ENCODE measurements around the gene MRAP. TPM values are rescaled to one million over a fixed set of nuclear protein-coding genes. Genes with fewer than 3 reads are reported as not detected.

Gene MRAP
- total RNA-seq: 1 to 10 TPM in 5 of 7 donors, under 1 TPM in 1, not detected in 1; 0.58 to 9.2 (median 2.3) TPM
- 10 to 100 TPM in 1 of 2 donors, 1 to 10 TPM in 1; 1.9 to 67.5 TPM for polyA plus RNA-seq
- long read RNA-seq, donor 1, partial matches to known transcripts: 2 of 6 reads
- long read RNA-seq, donor 1, other reads (novel, unspliced or antisense): 1 of 6 reads
- long read RNA-seq, donor 2: 0 reads
- long read RNA-seq, donor 3, partial matches to known transcripts: 0 of 5 reads
- long read RNA-seq, donor 3, other reads (novel, unspliced or antisense): 4 of 5 reads

GRCh38 chr21:32298658-32299081 lies at the start of gene MRAP:
MRAP (plus strand) TSS chr21:32298855; CDS start chr21:32298972, 117 bp downstream.
- Histone ChIP-seq H3K27ac (no peak within 1 kb of the TSS), H3K4me3 (no peak within 1 kb of the TSS), H3K27me3 (no peaks in the 10 kb centered on the region), H3K9me3 (no peaks in the 10 kb centered on the region), H3K4me1 (ENCODE audit: insufficient read depth) (peaks cover 2% of the 10 kb centered on the region), H3K36me3 (no peaks in the 10 kb centered on the region)
- no peak for TF ChIP-seq POLR2A (IDR thresholded peaks at IDR 0.05)
- TF ChIP-seq, protein P1, sequence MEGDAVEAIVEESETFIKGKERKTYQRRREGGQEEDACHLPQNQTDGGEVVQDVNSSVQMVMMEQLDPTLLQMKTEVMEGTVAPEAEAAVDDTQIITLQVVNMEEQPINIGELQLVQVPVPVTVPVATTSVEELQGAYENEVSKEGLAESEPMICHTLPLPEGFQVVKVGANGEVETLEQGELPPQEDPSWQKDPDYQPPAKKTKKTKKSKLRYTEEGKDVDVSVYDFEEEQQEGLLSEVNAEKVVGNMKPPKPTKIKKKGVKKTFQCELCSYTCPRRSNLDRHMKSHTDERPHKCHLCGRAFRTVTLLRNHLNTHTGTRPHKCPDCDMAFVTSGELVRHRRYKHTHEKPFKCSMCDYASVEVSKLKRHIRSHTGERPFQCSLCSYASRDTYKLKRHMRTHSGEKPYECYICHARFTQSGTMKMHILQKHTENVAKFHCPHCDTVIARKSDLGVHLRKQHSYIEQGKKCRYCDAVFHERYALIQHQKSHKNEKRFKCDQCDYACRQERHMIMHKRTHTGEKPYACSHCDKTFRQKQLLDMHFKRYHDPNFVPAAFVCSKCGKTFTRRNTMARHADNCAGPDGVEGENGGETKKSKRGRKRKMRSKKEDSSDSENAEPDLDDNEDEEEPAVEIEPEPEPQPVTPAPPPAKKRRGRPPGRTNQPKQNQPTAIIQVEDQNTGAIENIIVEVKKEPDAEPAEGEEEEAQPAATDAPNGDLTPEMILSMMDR (IDR thresholded peaks at IDR 0.05): no peak
- no peak for TF ChIP-seq EP300 (IDR thresholded peaks at IDR 0.05)
- peak in 1 of 5 donors; percentile 46 for DNase-seq
- intact Hi-C loops (cut with DNase I): loop anchor here in 1 of 4 donors (10.0 kb wide), 2 partner anchors 86 to 276 kb away; no protein-coding TSS in a partner anchor
- 57 to 81% (median 59%) methylated on average over 14 of the region's 14 CpGs for WGBS, 3 donors

GRCh38 chr21:32249511-32250280 lies 49.0 kb upstream of the MRAP start:
- Histone ChIP-seq H3K9me3 (no peaks in the 10 kb centered on the region), H3K27me3 (no peaks in the 10 kb centered on the region), H3K4me1 (ENCODE audit: insufficient read depth) (peaks cover 4% of the 10 kb centered on the region), H3K36me3 (no peaks in the 10 kb centered on the region), H3K27ac (no peak overlapping the region), H3K4me3 (no peak overlapping the region)
- no peak for DNase-seq
- TF ChIP-seq, protein P1 (IDR thresholded peaks at IDR 0.05): no peak
- no peak for TF ChIP-seq EP300 (IDR thresholded peaks at IDR 0.05)
- no peak for TF ChIP-seq POLR2A (IDR thresholded peaks at IDR 0.05)
- intact Hi-C loops (cut with DNase I): loop anchor here in 1 of 4 donors (10.0 kb wide), 1 partner anchor 385 kb away; no protein-coding TSS in a partner anchor
- 69 to 73% (median 70%) methylated on average over 15 of the region's 15 CpGs for WGBS, 3 donors

DNA sequence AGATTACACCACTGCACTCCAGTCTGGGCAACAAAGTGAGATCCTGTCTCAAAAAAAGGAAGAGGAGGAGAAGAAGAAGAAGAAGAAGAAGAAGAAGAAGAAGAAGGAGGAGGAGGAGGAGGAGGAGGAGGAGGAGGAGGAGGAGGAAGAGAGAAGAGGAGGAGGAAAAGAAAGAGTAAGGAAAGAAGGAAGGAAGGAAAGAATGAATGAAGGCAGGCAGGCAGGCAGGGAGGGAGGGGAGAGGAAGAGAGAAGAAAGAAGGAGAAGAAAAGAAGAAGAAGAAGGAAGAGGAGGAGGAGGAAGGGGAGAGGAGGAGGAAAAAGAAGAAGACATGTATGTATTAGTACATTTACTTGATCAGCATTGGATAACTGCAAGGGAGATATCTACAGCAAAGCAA lies 46.5 kb upstream of the MRAP start:
- H3K9me3 ChIP-seq: no peaks in the 10 kb centered on the region
- intact Hi-C loops (cut with DNase I): loop anchor here in 1 of 4 donors (10.0 kb wide), 1 partner anchor 387 kb away; no protein-coding TSS in a partner anchor
- TF ChIP-seq EP300 (IDR thresholded peaks at IDR 0.05): no peak
- no peak for TF ChIP-seq POLR2A (IDR thresholded peaks at IDR 0.05)
- TF ChIP-seq, protein P1 (IDR thresholded peaks at IDR 0.05): no peak
- no peak overlapping the region for H3K4me3 ChIP-seq
- DNase-seq: no peak
- no peak overlapping the region for H3K27ac ChIP-seq
- H3K36me3 ChIP-seq: no peaks in the 10 kb centered on the region
- H3K4me1 ChIP-seq (ENCODE audit: insufficient read depth): peaks cover 4% of the 10 kb centered on the region
- H3K27me3 ChIP-seq: no peaks in the 10 kb centered on the region

GRCh38 chr21:32253215-32253641 lies 45.4 kb upstream of the MRAP start:
- peaks cover 4% of the 10 kb centered on the region for H3K4me1 ChIP-seq (ENCODE audit: insufficient read depth)
- DNase-seq: peak in 1 of 5 donors; percentile 32
- intact Hi-C loops (cut with DNase I): loop anchor here in 1 of 4 donors (10.0 kb wide), 1 partner anchor 388 kb away; no protein-coding TSS in a partner anchor
- no peaks in the 10 kb centered on the region for H3K36me3 ChIP-seq
- no peak overlapping the region for H3K27ac ChIP-seq
- TF ChIP-seq, protein P1 (IDR thresholded peaks at IDR 0.05): no peak
- TF ChIP-seq POLR2A (IDR thresholded peaks at IDR 0.05) (no peak), EP300 (IDR thresholded peaks at IDR 0.05) (no peak)
- H3K27me3 ChIP-seq: no peaks in the 10 kb centered on the region
- H3K4me3 ChIP-seq: no peak overlapping the region
- H3K9me3 ChIP-seq: no peaks in the 10 kb centered on the region
- 49 to 58% (median 51%) methylated on average over 7 of the region's 7 CpGs for WGBS, 3 donors
